ENCODE data around the gene URB2.
"Not testable (repeated sequence)": the region's sequence is repeated elsewhere in the genome, so short reads cannot be mapped to it uniquely, and the experiment has no call there.

Gene URB2

GRCh38 chr1:229625915-229626831 lies at the start of gene URB2, which contains the start of gene TAF5L:
Gene URB2 (plus strand): TSS chr1:229626247. CDS start chr1:229627634, 1,387 bp downstream.
Gene TAF5L (minus strand): TSS chr1:229626122. CDS start chr1:229614482, 11,640 bp downstream.
- peak; percentile 80 for DNase-seq (ENCODE audit: low spot score)

GRCh38 chr1:229578168-229579058 lies 47.6 kb upstream of the URB2 start:
- no peak for DNase-seq (ENCODE audit: low spot score)

- DNase-seq (ENCODE audit: low spot score): no peak
These were observed 46.9 kb upstream of the URB2 start for GRCh38 chr1:229579059-229579673.

- DNase-seq (ENCODE audit: low spot score): no peak
These were observed 44.6 kb upstream of the URB2 start for GRCh38 chr1:229581485-229581884.

- no peak for DNase-seq (ENCODE audit: low spot score)
These were observed 43.9 kb upstream of the URB2 start for GRCh38 chr1:229582011-229582694.

- DNase-seq (ENCODE audit: low spot score): no peak
These were observed 43.3 kb upstream of the URB2 start for GRCh38 chr1:229582715-229583114.

GRCh38 chr1:229585338-229585737 lies 40.7 kb upstream of the URB2 start:
- DNase-seq (ENCODE audit: low spot score): no peak

- no peak for DNase-seq (ENCODE audit: low spot score)
These were observed 35.9 kb upstream of the URB2 start for GRCh38 chr1:229590119-229590518.

- no peak for DNase-seq (ENCODE audit: low spot score)
These were observed 32.2 kb upstream of the URB2 start for GRCh38 chr1:229593800-229594199.

- DNase-seq (ENCODE audit: low spot score): no peak
These were observed 31.6 kb upstream of the URB2 start for GRCh38 chr1:229594227-229595008.

- DNase-seq (ENCODE audit: low spot score): not testable (repeated sequence)
These were observed 30.2 kb upstream of the URB2 start for GRCh38 chr1:229595876-229596275.

GRCh38 chr1:229596925-229597699 lies 28.9 kb upstream of the URB2 start:
- no peak for DNase-seq (ENCODE audit: low spot score)

- DNase-seq (ENCODE audit: low spot score): no peak
These were observed 28.2 kb upstream of the URB2 start for GRCh38 chr1:229597877-229598276.

GRCh38 chr1:229599218-229599954 lies 26.7 kb upstream of the URB2 start:
- no peak for DNase-seq (ENCODE audit: low spot score)

- no peak for DNase-seq (ENCODE audit: low spot score)
These were observed 25.8 kb upstream of the URB2 start for GRCh38 chr1:229600229-229600628.

- no peak for DNase-seq (ENCODE audit: low spot score)
These were observed 22.6 kb upstream of the URB2 start for GRCh38 chr1:229603371-229604005.

GRCh38 chr1:229607370-229607769 lies 18.7 kb upstream of the URB2 start:
- no peak for DNase-seq (ENCODE audit: low spot score)

GRCh38 chr1:229608590-229608989 lies 17.5 kb upstream of the URB2 start:
- no peak for DNase-seq (ENCODE audit: low spot score)

- DNase-seq (ENCODE audit: low spot score): no peak
These were observed 12.1 kb upstream of the URB2 start for GRCh38 chr1:229613938-229614337.

All from hematopoietic multipotent progenitor cell treated with erythropoietin and hydrocortisone succinate and interleukin-3 and kit ligand, for 17 days (in vitro differentiated cells).